Transverse colon (tissue), 4 donors: ENCODE results near the gene EEFSEC.

ENCODE experiments used
- EP300 ChIP-seq: sonication (generic); formaldehyde crosslinking; IDR thresholded peaks from one replicate; pipeline ENCODE4 v1.6.1; 2017; ENCODE audit warnings: antibody characterized with exemption, low read depth
- POLR2A ChIP-seq: fragments of 450-650 bp; IDR thresholded peaks from one replicate; pipeline ENCODE4 v1.6.1; 2016; ENCODE audit warnings: antibody characterized with exemption, mild to moderate bottlenecking, moderate library complexity
- POLR2AphosphoS5 ChIP-seq, 3 donors: sonication (generic); formaldehyde crosslinking; IDR thresholded peaks; one replicate each; pipeline ENCODE4 v1.6.1; 2016; ENCODE audit warnings: antibody characterized with exemption in 3 of 3
- TF ChIP-seq, protein P1 (sequence below), 5 experiments: fragments of 200-600 bp in 3 of 5; fragments of 450-650 bp in 2 of 5; sonication (generic) in 3 of 5; IDR thresholded peaks; 1 replicate in 2 of 5; 2 replicates in 3 of 5; pipeline ENCODE4 v1.5.1; 2016 to 2017; ENCODE audit warnings: antibody characterized with exemption in 5 of 5, inconsistent platforms in 3 of 5, mild to moderate bottlenecking in 2 of 5, moderate library complexity in 1 of 5

DNA sequence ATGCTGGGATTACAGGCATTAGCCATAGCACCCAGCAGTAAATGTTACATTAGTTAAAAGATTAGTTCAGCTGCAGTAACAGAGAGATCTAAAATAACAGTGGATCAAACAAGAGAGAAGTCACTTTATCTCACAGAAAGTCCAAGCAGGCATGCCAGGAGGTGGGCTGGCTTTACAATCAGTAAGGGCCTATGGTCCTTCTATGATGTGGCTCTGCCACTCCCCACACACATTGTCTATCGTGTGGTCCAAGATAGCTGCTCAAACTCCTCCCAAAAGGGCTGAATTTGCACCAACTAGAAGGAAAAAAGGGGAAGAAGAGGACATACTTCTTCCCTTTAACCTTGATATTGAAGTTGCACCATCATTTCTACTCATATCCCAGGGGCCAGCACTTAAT lies 25.0 kb upstream of the EEFSEC start:
- TF ChIP-seq, protein P1, sequence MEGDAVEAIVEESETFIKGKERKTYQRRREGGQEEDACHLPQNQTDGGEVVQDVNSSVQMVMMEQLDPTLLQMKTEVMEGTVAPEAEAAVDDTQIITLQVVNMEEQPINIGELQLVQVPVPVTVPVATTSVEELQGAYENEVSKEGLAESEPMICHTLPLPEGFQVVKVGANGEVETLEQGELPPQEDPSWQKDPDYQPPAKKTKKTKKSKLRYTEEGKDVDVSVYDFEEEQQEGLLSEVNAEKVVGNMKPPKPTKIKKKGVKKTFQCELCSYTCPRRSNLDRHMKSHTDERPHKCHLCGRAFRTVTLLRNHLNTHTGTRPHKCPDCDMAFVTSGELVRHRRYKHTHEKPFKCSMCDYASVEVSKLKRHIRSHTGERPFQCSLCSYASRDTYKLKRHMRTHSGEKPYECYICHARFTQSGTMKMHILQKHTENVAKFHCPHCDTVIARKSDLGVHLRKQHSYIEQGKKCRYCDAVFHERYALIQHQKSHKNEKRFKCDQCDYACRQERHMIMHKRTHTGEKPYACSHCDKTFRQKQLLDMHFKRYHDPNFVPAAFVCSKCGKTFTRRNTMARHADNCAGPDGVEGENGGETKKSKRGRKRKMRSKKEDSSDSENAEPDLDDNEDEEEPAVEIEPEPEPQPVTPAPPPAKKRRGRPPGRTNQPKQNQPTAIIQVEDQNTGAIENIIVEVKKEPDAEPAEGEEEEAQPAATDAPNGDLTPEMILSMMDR (IDR thresholded peaks at IDR 0.05) = no peak
- TF ChIP-seq POLR2A (no peak), EP300 (no peak), POLR2AphosphoS5 (IDR thresholded peaks at IDR 0.05) (no peak)
